IMR-90 (cell line): Measurements from ENCODE around the gene MIB1. TPM values are rescaled to one million over a fixed set of nuclear protein-coding genes. Genes with fewer than 3 reads are reported as not detected.

ENCODE experiments used
- ATAC-seq: fragments of 200-7000 bp; cut with Tn5 transposase; 2 replicates; pipeline ENCODE4 v1.9.1; 2020; ENCODE audit warnings: low read depth, mild to moderate bottlenecking, moderate library complexity
- BruUV-seq: library from RNA; stranded (reverse); fragments of 400-500 nt; replicated peaks from 2 replicates; lab custom pipeline; 2021; lab: Mats Ljungman, UMichigan
- CTCF ChIA-PET: fragments of 300-600 bp; formaldehyde crosslinking; extraction: SDS; loops from one replicate; lab custom pipeline; 2021; ENCODE audit warnings: antibody characterized with exemption; lab: Yijun Ruan, JAX
- POLR2A ChIA-PET: fragments of 300-600 bp; sonication (Branson Sonifier 250); formaldehyde crosslinking; loops from one replicate; lab custom pipeline; 2022; ENCODE audit warnings: antibody characterized with exemption; ENCODE audit not compliant: unreplicated experiment; lab: Charles Lee
- DNase-seq: peaks from one replicate; pipeline ENCODE4 v3.0.0; 2013
- H2AFZ ChIP-seq: replicated peaks from 2 replicates; pipeline ENCODE3; 2013; ENCODE audit warnings: low read length, mild to moderate bottlenecking; ENCODE audit not compliant: poor library complexity
- H2AK5ac ChIP-seq: 2 replicates; pipeline ENCODE4 v1.6.1; 2013; ENCODE audit warnings: low read depth, low read length, inconsistent platforms
- H2AK9ac ChIP-seq: replicated peaks from 2 replicates; pipeline ENCODE3; 2013; ENCODE audit warnings: mild to moderate bottlenecking, low read depth, low read length, moderate library complexity; ENCODE audit not compliant: poor library complexity
- H2BK120ac ChIP-seq: 2 replicates; pipeline ENCODE4 v1.6.1; 2013; ENCODE audit warnings: low read depth, low read length, inconsistent platforms
- H2BK15ac ChIP-seq: 3 replicates; pipeline ENCODE4 v1.6.1; 2013; ENCODE audit warnings: low read depth, low read length, inconsistent platforms
- H2BK20ac ChIP-seq: 2 replicates; pipeline ENCODE4 v1.6.1; 2013; ENCODE audit warnings: low read depth, mild to moderate bottlenecking, inconsistent platforms, low read length, moderate library complexity
- H2BK5ac ChIP-seq: 2 replicates; pipeline ENCODE4 v1.6.1; 2013; ENCODE audit warnings: mild to moderate bottlenecking, low read depth, low read length, inconsistent platforms; ENCODE audit not compliant: poor library complexity, severe bottlenecking
- H3K14ac ChIP-seq: replicated peaks from 2 replicates; pipeline ENCODE4 v1.6.1; 2013; ENCODE audit warnings: low read depth, low read length, inconsistent platforms
- H3K18ac ChIP-seq: 2 replicates; pipeline ENCODE4 v1.6.1; 2013; ENCODE audit warnings: low read depth, low read length, control low read depth
- H3K23ac ChIP-seq: 2 replicates; pipeline ENCODE4 v1.6.1; 2013; ENCODE audit warnings: low read depth, low read length, inconsistent platforms
- H3K27ac ChIP-seq: 2 replicates; pipeline ENCODE4 v1.5.1; 2013; ENCODE audit warnings: mild to moderate bottlenecking, control low read depth, low read length; ENCODE audit not compliant: insufficient read depth
- H3K27me3 ChIP-seq: 2 replicates; pipeline ENCODE4 v1.6.1; 2013; ENCODE audit warnings: low read length; ENCODE audit not compliant: control insufficient read depth, insufficient read depth
- H3K36me3 ChIP-seq: 2 replicates; pipeline ENCODE4 v1.6.1; 2013; ENCODE audit warnings: low read length, mixed read lengths; ENCODE audit not compliant: control insufficient read depth, insufficient read depth
- H3K4ac ChIP-seq: 2 replicates; pipeline ENCODE4 v1.6.1; 2013; ENCODE audit warnings: low read depth, low read length, inconsistent platforms
- H3K4me1 ChIP-seq: 2 replicates; pipeline ENCODE4 v1.6.1; 2013; ENCODE audit warnings: low read length, mixed read lengths; ENCODE audit not compliant: control insufficient read depth, insufficient read depth
- H3K4me2 ChIP-seq: 2 replicates; pipeline ENCODE4 v1.6.1; 2013; ENCODE audit warnings: low read depth, mild to moderate bottlenecking, control low read depth, low read length, moderate library complexity
- H3K4me3 ChIP-seq: 2 replicates; pipeline ENCODE4 v1.5.1; 2013; ENCODE audit warnings: low read depth, mild to moderate bottlenecking, control low read depth, low read length, moderate library complexity; ENCODE audit not compliant: insufficient read depth
- H3K56ac ChIP-seq: 2 replicates; pipeline ENCODE4 v1.6.1; 2013; ENCODE audit warnings: low read length, inconsistent platforms; ENCODE audit not compliant: insufficient read depth; ENCODE audit errors: extremely low read depth
- H3K79me1 ChIP-seq, 2 experiments: 2 replicates each; pipeline ENCODE4 v1.6.1; 2013; ENCODE audit warnings: low read length in 2 of 2, inconsistent platforms in 1 of 2, low read depth in 1 of 2
- H3K9ac ChIP-seq: 2 replicates; pipeline ENCODE4 v1.6.1; 2013; ENCODE audit warnings: low read depth, low read length, control low read depth
- H3K9me1 ChIP-seq: 2 replicates; pipeline ENCODE4 v1.6.1; 2013; ENCODE audit warnings: low read length, inconsistent platforms; ENCODE audit not compliant: insufficient read depth
- H3K9me3 ChIP-seq: 2 replicates; pipeline ENCODE4 v1.6.1; 2013; ENCODE audit warnings: low read length; ENCODE audit not compliant: control insufficient read depth, insufficient read depth
- H4K20me1 ChIP-seq: 2 replicates; pipeline ENCODE4 v1.6.1; 2013; ENCODE audit warnings: low read length, inconsistent platforms; ENCODE audit not compliant: insufficient read depth
- H4K5ac ChIP-seq: 2 replicates; pipeline ENCODE4 v1.6.1; 2013; ENCODE audit warnings: mild to moderate bottlenecking, low read depth, low read length, control low read depth
- H4K8ac ChIP-seq, 2 experiments: 2 replicates each; pipeline ENCODE4 v1.6.1; 2013; ENCODE audit warnings: low read depth in 2 of 2, low read length in 2 of 2, control low read depth in 1 of 2, inconsistent platforms in 1 of 2
- H4K91ac ChIP-seq: 2 replicates; pipeline ENCODE4 v1.6.1; 2013; ENCODE audit warnings: low read depth, low read length, inconsistent platforms; ENCODE audit not compliant: insufficient read depth
- ELK1 ChIP-seq: fragments of 150-350 bp; IDR thresholded peaks from 2 replicates; pipeline ENCODE4 v1.6.1; 2016; ENCODE audit warnings: low read depth, mild to moderate bottlenecking, low read length, moderate library complexity, borderline replicate concordance
- MXI1 ChIP-seq: IDR thresholded peaks from 2 replicates; pipeline ENCODE4 v1.6.1; 2012; ENCODE audit warnings: low read depth, mild to moderate bottlenecking, low read length, moderate library complexity, borderline replicate concordance
- WGBS, 2 experiments: methylation state at CpG; one replicate each; pipeline versions ENCODE4 v1.1.5 to v1.1.7; 2013; ENCODE audit warnings: missing lambda C conversion rate in 2 of 2; ENCODE audit not compliant: insufficient read length in 1 of 2; ENCODE audit errors: extremely low coverage in 2 of 2; 5-methylcytosine and 5-hydroxymethylcytosine counted together
- dilution Hi-C: fragments of 300-500 bp; cut with HindIII; formaldehyde crosslinking; loops from one replicate; pipeline ENCODE4 v1.14.3; 2018; ENCODE audit warnings: low sequenced_read_pairs; ENCODE audit not compliant: unreplicated experiment
- in situ Hi-C: fragments of 300-500 bp; cut with MboI; formaldehyde crosslinking; loops from 3 replicates; pipeline ENCODE4 v1.14.3; 2019; ENCODE audit warnings: low sequenced_read_pairs, inconsistent platforms, mixed read lengths
- intact Hi-C: fragments of 100-400 bp; cut with micrococcal nuclease; formaldehyde crosslinking; loops from 2 replicates; pipeline ENCODE4 v1.10.0; 2022
- polyA plus RNA-seq, 3 experiments: library from polyadenylated mRNA; depleted of rRNA; stranded (reverse); fragments of >200 nt; gene quantifications; 2 replicates each; pipeline ENCODE4 v1.2.3, GENCODE V29; 2012; ENCODE audit warnings: low replicate concordance in 1 of 3
- total RNA-seq: library from RNA; depleted of rRNA; stranded (reverse); fragments of >200 nt; gene quantifications from 2 replicates; pipeline ENCODE4 v1.2.3, GENCODE V29; 2012

Gene MIB1
- total and polyA plus RNA-seq, 2 of the 4 experiments (the other 2 are of a cell fraction) = 5.9 to 80.1 TPM

DNA sequence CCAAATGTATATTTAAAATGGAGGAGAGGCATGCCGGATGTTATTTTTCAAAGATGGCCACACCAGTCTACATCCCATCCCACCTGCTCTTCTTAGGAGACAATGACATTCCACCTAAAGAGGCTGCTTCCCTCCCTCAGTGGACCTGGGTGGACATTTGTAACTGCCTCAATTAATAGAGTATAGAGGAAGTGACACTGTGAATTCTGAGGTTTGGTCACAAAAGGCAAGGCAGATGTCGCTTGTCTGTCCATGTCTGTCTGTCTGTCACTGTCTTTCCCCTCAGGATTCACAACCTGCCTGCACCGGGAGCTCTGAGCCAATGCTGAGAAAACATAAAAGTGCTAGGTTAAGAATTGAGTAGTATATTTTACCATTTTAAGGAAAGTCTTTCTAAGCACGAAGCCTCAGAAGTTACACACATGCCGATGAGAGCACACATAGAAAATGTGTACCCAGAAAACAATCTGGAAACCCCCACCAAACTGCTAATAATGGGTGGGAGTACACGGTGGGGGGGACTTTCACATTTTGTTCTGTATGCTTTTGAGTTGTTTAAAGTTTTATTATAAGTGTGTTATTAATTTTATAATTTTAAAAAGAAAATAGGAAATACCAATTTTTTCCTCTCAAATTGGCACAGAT lies 21.0 kb downstream of the MIB1 start:
- in situ Hi-C loops = no loop called here
- H4K91ac ChIP-seq = no peak overlapping the region
- no peak overlapping the region for H2BK15ac ChIP-seq
- no peaks in the 10 kb centered on the region for H3K27me3 ChIP-seq
- BruUV-seq = no TSS peak
- CTCF ChIA-PET = no interaction called here
- H3K56ac ChIP-seq = no peak overlapping the region
- H3K9ac ChIP-seq = no peak overlapping the region
- H3K4me3 ChIP-seq = no peak overlapping the region
- POLR2A ChIA-PET = no interaction called here
- ATAC-seq (no peak), DNase-seq (no peak)
- no peaks in the 10 kb centered on the region for H3K9me3 ChIP-seq
- H3K27ac ChIP-seq = no peak overlapping the region
- peaks cover 14% of the 10 kb centered on the region for H3K9me1 ChIP-seq
- dilution Hi-C loops = no loop called here
- peaks cover 21% of the 10 kb centered on the region for H4K20me1 ChIP-seq
- H2BK5ac ChIP-seq = no peak overlapping the region
- no peak overlapping the region; a peak in 1 of 4 replicates for H4K8ac ChIP-seq
- no CpG with 5 or more reads among the region's 6 CpGs for WGBS, 2 experiments
- H4K5ac ChIP-seq = no peak overlapping the region
- H3K18ac ChIP-seq = no peak overlapping the region
- no peak overlapping the region for H2AFZ ChIP-seq
- H2AK9ac ChIP-seq = no peak overlapping the region
- intact Hi-C loops = no loop called here
- 0 out of 2 replicates have a peak overlapping the region, but pooled peaks have one; percentile 41 for H3K14ac ChIP-seq
- peaks cover 20 to 42% of the 10 kb centered on the region in 2 experiments for H3K79me1 ChIP-seq
- no peak overlapping the region for H3K4me2 ChIP-seq
- TF ChIP-seq MXI1 (no peak), ELK1 (no peak)
- no peak overlapping the region for H2BK20ac ChIP-seq
- H3K4ac ChIP-seq = no peak overlapping the region
- H2AK5ac ChIP-seq = peak overlapping the region; percentile 15; the same call in 1 of the 2 replicates
- H3K23ac ChIP-seq = no peak overlapping the region
- H3K36me3 ChIP-seq = peaks cover 2% of the 10 kb centered on the region; the same call in 1 of the 2 replicates
- peaks cover 4% of the 10 kb centered on the region; the same call in 1 of the 2 replicates for H3K4me1 ChIP-seq
- H2BK120ac ChIP-seq = no peak overlapping the region
